WTC11 (cell line): ENCODE measurements around the gene CGB5. TPM values are rescaled to one million over a fixed set of nuclear protein-coding genes. Genes with fewer than 3 reads are reported as not detected.

Source experiments
- ATAC-seq: fragments of 200-7000 bp; cut with Tn5 transposase; 2 replicates; pipeline ENCODE4 v1.10.0; 2021; ENCODE audit warnings: mild to moderate bottlenecking, moderate library complexity
- CTCF ChIA-PET: fragments of 300-600 bp; sonication (Branson Sonifier 250); formaldehyde crosslinking; loops from one replicate; lab custom pipeline; 2021; ENCODE audit warnings: antibody characterized with exemption; lab: Charles Lee
- POLR2A ChIA-PET: fragments of 350-600 bp; sonication (Branson Sonifier 250); formaldehyde crosslinking; loops from one replicate; lab custom pipeline; 2021; ENCODE audit warnings: antibody characterized with exemption; lab: Charles Lee
- DNase-seq: peaks from one replicate; pipeline ENCODE4 v3.0.0; 2021; ENCODE audit warnings: low spot score
- H3K27ac Mint-ChIP-seq: 2 replicates; pipeline ENCODE4 v1.8.0; 2021; ENCODE audit warnings: mixed read lengths
- H3K27me3 Mint-ChIP-seq: 2 replicates; pipeline ENCODE4 v1.8.0; 2021; ENCODE audit warnings: low read depth, mild to moderate bottlenecking, moderate library complexity, mixed read lengths
- H3K36me3 Mint-ChIP-seq: 2 replicates; pipeline ENCODE4 v1.8.0; 2021; ENCODE audit warnings: mixed read lengths
- H3K4me1 Mint-ChIP-seq: 2 replicates; pipeline ENCODE4 v1.8.0; 2022; ENCODE audit warnings: mixed read lengths
- H3K4me3 Mint-ChIP-seq: 2 replicates; pipeline ENCODE4 v1.8.0; 2021; ENCODE audit warnings: mild to moderate bottlenecking, moderate library complexity, mixed read lengths
- H3K9me3 Mint-ChIP-seq: 2 replicates; pipeline ENCODE4 v1.8.0; 2021; ENCODE audit warnings: mixed read lengths
- ATF1 ChIP-seq: sonication (generic); formaldehyde crosslinking; IDR thresholded peaks from 2 replicates; pipeline ENCODE4 v1.8.1; 2023; ENCODE audit warnings: mild to moderate bottlenecking, moderate library complexity, missing genetic modification reagents
- ERG ChIP-seq: fragments of 250-450 bp; sonication (Bioruptor Pico); IDR thresholded peaks from 2 replicates; pipeline ENCODE4 v1.8.0; 2021; ENCODE audit warnings: mild to moderate bottlenecking
- ESRRA ChIP-seq: sonication (generic); formaldehyde crosslinking; IDR thresholded peaks from 2 replicates; pipeline ENCODE4 v1.8.1; 2022; ENCODE audit warnings: mild to moderate bottlenecking, missing genetic modification reagents, borderline replicate concordance
- HMGXB4 ChIP-seq: sonication (generic); formaldehyde crosslinking; IDR thresholded peaks from 2 replicates; pipeline ENCODE4 v1.8.1; 2023; ENCODE audit warnings: mild to moderate bottlenecking, moderate library complexity, missing genetic modification reagents
- IRF2 ChIP-seq: sonication (generic); formaldehyde crosslinking; IDR thresholded peaks from 2 replicates; pipeline ENCODE4 v1.8.0; 2022; ENCODE audit warnings: low read depth, missing genetic modification reagents, borderline replicate concordance
- JAZF1 ChIP-seq: fragments of 250-450 bp; sonication (Bioruptor Pico); IDR thresholded peaks from 2 replicates; pipeline ENCODE4 v1.9.0; 2021; ENCODE audit warnings: moderate library complexity, mild to moderate bottlenecking, inconsistent platforms
- RELA ChIP-seq: sonication (generic); formaldehyde crosslinking; IDR thresholded peaks from 2 replicates; pipeline ENCODE4 v1.8.1; 2022; ENCODE audit warnings: missing genetic modification reagents, mild to moderate bottlenecking, borderline replicate concordance
- SMAD4 ChIP-seq: sonication (generic); formaldehyde crosslinking; IDR thresholded peaks from 2 replicates; pipeline ENCODE4 v1.8.0; 2022; ENCODE audit warnings: mild to moderate bottlenecking, missing genetic modification reagents
- TEAD1 ChIP-seq: sonication (generic); formaldehyde crosslinking; IDR thresholded peaks from 2 replicates; pipeline ENCODE4 v1.8.0; 2022; ENCODE audit warnings: mild to moderate bottlenecking, missing genetic modification reagents
- USF1 ChIP-seq: sonication (generic); formaldehyde crosslinking; IDR thresholded peaks from 2 replicates; pipeline ENCODE4 v1.8.0; 2022; ENCODE audit warnings: mild to moderate bottlenecking, missing genetic modification reagents
- ZNF219 ChIP-seq: sonication (generic); formaldehyde crosslinking; IDR thresholded peaks from 2 replicates; pipeline ENCODE4 v1.8.0; 2023; ENCODE audit warnings: missing genetic modification reagents, mild to moderate bottlenecking, borderline replicate concordance
- ZNF423 ChIP-seq: fragments of 250-450 bp; sonication (Bioruptor Pico); IDR thresholded peaks from 2 replicates; pipeline ENCODE4 v2.1.2; 2022; ENCODE audit warnings: mild to moderate bottlenecking, moderate library complexity
- ZSCAN18 ChIP-seq: fragments of 250-450 bp; sonication (Bioruptor Pico); IDR thresholded peaks from 2 replicates; pipeline ENCODE4 v2.1.2; 2022; ENCODE audit warnings: mild to moderate bottlenecking, moderate library complexity
- total RNA-seq: library from RNA; stranded (reverse); gene quantifications from 3 replicates; pipeline ENCODE4 v1.2.3, GENCODE V29; 2021
- TF ChIP-seq, protein P1 (sequence below): sonication (generic); formaldehyde crosslinking; IDR thresholded peaks from 2 replicates; pipeline ENCODE4 v1.8.1; 2022; ENCODE audit warnings: missing genetic modification reagents, borderline replicate concordance
- TF ChIP-seq, protein P2 (sequence below): sonication (generic); formaldehyde crosslinking; IDR thresholded peaks from 2 replicates; pipeline ENCODE4 v1.8.1; 2023; ENCODE audit warnings: mild to moderate bottlenecking, missing genetic modification reagents
- TF ChIP-seq, protein P3 (sequence below): sonication (generic); formaldehyde crosslinking; IDR thresholded peaks from 2 replicates; pipeline ENCODE4 v1.8.1; 2023; ENCODE audit warnings: mild to moderate bottlenecking, missing genetic modification reagents, borderline replicate concordance
- TF ChIP-seq, protein P4 (sequence below): fragments of 200-600 bp; IDR thresholded peaks from 2 replicates; pipeline ENCODE4 v1.8.0; 2022; ENCODE audit warnings: antibody characterized with exemption

The CGB5 gene
- total RNA-seq, 1 experiment from 2014 or later: 0.35 TPM

DNA sequence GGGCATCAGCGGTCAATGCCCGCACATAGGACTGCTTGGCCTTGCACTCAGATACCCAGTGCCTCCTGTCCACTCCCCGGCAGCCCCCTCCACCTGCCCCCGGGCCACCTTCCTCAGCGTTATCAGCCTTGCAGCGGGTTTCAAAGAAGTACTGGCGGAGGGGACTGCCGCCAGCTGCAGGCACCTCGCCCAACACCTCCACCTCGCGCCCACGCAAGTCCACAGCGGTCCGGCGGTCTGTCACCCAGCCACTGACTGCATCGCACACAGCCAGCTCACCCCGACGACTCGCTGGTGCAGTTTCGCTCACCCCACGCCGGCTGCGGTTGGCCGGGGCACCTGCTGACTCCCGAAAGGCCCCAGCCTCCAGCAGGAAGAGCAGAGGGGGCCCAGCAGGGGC, 17.8 kb downstream of the CGB5 start:
- Mint-ChIP-seq H3K4me3 (no peak overlapping the region), H3K36me3 (no peaks in the 10 kb centered on the region), H3K27ac (no peak overlapping the region)
- CTCF ChIA-PET: interaction anchor here (0.8 to 0.9 kb wide), 2 partner anchors 12 to 62 kb away, joined by 3 read pairs; no protein-coding TSS in a partner anchor
- TF ChIP-seq JAZF1 (no peak), HMGXB4 (no peak), TEAD1 (CRISPR knock-in tag) (no peak), ATF1 (no peak), USF1 (no peak), ERG (CRISPR knock-in tag) (no peak), ESRRA (CRISPR knock-in tag) (no peak), IRF2 (CRISPR knock-in tag) (no peak), ZSCAN18 (CRISPR knock-in tag) (no peak)
- TF ChIP-seq, protein P1, sequence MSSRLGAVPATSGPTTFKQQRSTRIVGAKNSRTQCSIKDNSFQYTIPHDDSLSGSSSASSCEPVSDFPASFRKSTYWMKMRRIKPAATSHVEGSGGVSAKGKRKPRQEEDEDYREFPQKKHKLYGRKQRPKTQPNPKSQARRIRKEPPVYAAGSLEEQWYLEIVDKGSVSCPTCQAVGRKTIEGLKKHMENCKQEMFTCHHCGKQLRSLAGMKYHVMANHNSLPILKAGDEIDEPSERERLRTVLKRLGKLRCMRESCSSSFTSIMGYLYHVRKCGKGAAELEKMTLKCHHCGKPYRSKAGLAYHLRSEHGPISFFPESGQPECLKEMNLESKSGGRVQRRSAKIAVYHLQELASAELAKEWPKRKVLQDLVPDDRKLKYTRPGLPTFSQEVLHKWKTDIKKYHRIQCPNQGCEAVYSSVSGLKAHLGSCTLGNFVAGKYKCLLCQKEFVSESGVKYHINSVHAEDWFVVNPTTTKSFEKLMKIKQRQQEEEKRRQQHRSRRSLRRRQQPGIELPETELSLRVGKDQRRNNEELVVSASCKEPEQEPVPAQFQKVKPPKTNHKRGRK (CRISPR knock-in tag): no peak
- TF ChIP-seq, all 79 proteins: peak for 0
- peaks cover 79% of the 10 kb centered on the region for H3K27me3 Mint-ChIP-seq
- DNase-seq (no peak), ATAC-seq (no peak)
- no peaks in the 10 kb centered on the region for H3K9me3 Mint-ChIP-seq
- peaks cover 37% of the 10 kb centered on the region for H3K4me1 Mint-ChIP-seq
- POLR2A ChIA-PET: no interaction called here

GRCh38 chr19:49064029-49064629, 20.5 kb downstream of the CGB5 start:
- H3K4me3 Mint-ChIP-seq: peak overlapping the region; percentile 59
- H3K4me1 Mint-ChIP-seq: peaks cover 33% of the 10 kb centered on the region
- no peaks in the 10 kb centered on the region; the same call in 1 of the 2 replicates for H3K36me3 Mint-ChIP-seq
- H3K9me3 Mint-ChIP-seq: peaks cover 2% of the 10 kb centered on the region
- H3K27me3 Mint-ChIP-seq: peaks cover 79% of the 10 kb centered on the region
- H3K27ac Mint-ChIP-seq: no peak overlapping the region
- POLR2A ChIA-PET: interaction anchor here (1.3 kb wide), 1 partner anchor 85 kb away, joined by 4 read pairs; no protein-coding TSS in a partner anchor
- ATAC-seq (peak; percentile 42), DNase-seq (peak; percentile 45)
- CTCF ChIA-PET: interaction anchor here (0.5 to 4.6 kb wide), 10 partner anchors 7 to 135 kb away, joined by 3 to 26 read pairs (median 14); partner anchors contain the start of genes CGB2, CGB7, GYS1 and RUVBL2
- TF ChIP-seq, protein P2, sequence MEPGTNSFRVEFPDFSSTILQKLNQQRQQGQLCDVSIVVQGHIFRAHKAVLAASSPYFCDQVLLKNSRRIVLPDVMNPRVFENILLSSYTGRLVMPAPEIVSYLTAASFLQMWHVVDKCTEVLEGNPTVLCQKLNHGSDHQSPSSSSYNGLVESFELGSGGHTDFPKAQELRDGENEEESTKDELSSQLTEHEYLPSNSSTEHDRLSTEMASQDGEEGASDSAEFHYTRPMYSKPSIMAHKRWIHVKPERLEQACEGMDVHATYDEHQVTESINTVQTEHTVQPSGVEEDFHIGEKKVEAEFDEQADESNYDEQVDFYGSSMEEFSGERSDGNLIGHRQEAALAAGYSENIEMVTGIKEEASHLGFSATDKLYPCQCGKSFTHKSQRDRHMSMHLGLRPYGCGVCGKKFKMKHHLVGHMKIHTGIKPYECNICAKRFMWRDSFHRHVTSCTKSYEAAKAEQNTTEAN (CRISPR knock-in tag): no peak
- TF ChIP-seq SMAD4 (CRISPR knock-in tag) (no peak), ZNF219 (CRISPR knock-in tag) (no peak), ZNF423 (CRISPR knock-in tag) (no peak), RELA (CRISPR knock-in tag) (no peak)
- TF ChIP-seq, protein P3, sequence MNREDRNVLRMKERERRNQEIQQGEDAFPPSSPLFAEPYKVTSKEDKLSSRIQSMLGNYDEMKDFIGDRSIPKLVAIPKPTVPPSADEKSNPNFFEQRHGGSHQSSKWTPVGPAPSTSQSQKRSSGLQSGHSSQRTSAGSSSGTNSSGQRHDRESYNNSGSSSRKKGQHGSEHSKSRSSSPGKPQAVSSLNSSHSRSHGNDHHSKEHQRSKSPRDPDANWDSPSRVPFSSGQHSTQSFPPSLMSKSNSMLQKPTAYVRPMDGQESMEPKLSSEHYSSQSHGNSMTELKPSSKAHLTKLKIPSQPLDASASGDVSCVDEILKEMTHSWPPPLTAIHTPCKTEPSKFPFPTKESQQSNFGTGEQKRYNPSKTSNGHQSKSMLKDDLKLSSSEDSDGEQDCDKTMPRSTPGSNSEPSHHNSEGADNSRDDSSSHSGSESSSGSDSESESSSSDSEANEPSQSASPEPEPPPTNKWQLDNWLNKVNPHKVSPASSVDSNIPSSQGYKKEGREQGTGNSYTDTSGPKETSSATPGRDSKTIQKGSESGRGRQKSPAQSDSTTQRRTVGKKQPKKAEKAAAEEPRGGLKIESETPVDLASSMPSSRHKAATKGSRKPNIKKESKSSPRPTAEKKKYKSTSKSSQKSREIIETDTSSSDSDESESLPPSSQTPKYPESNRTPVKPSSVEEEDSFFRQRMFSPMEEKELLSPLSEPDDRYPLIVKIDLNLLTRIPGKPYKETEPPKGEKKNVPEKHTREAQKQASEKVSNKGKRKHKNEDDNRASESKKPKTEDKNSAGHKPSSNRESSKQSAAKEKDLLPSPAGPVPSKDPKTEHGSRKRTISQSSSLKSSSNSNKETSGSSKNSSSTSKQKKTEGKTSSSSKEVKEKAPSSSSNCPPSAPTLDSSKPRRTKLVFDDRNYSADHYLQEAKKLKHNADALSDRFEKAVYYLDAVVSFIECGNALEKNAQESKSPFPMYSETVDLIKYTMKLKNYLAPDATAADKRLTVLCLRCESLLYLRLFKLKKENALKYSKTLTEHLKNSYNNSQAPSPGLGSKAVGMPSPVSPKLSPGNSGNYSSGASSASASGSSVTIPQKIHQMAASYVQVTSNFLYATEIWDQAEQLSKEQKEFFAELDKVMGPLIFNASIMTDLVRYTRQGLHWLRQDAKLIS (CRISPR knock-in tag): no peak
- TF ChIP-seq, protein P4, sequence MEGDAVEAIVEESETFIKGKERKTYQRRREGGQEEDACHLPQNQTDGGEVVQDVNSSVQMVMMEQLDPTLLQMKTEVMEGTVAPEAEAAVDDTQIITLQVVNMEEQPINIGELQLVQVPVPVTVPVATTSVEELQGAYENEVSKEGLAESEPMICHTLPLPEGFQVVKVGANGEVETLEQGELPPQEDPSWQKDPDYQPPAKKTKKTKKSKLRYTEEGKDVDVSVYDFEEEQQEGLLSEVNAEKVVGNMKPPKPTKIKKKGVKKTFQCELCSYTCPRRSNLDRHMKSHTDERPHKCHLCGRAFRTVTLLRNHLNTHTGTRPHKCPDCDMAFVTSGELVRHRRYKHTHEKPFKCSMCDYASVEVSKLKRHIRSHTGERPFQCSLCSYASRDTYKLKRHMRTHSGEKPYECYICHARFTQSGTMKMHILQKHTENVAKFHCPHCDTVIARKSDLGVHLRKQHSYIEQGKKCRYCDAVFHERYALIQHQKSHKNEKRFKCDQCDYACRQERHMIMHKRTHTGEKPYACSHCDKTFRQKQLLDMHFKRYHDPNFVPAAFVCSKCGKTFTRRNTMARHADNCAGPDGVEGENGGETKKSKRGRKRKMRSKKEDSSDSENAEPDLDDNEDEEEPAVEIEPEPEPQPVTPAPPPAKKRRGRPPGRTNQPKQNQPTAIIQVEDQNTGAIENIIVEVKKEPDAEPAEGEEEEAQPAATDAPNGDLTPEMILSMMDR: no peak
